KBM-7 (cell line): ENCODE results near the gene PDLIM5.

Source experiments
- DNase-seq: peaks from one replicate; pipeline ENCODE4 v3.0.0-alpha.2; 2015
- in situ Hi-C: fragments of 300-500 bp; cut with MboI; formaldehyde crosslinking; loops from 2 replicates; pipeline ENCODE4 v1.14.3; 2020; ENCODE audit warnings: low sequenced_read_pairs, low pct_unique_long_range_greater_than_20kb, mixed read lengths

The PDLIM5 gene

GRCh38 chr4:94574050-94574449, 122.3 kb downstream of the PDLIM5 start:
- no peak for DNase-seq
- in situ Hi-C loops, result no loop called here

- DNase-seq, result no peak
- in situ Hi-C loops, result no loop called here
Observed at GRCh38 chr4:94574616-94575015, 122.9 kb downstream of the PDLIM5 start.

DNA sequence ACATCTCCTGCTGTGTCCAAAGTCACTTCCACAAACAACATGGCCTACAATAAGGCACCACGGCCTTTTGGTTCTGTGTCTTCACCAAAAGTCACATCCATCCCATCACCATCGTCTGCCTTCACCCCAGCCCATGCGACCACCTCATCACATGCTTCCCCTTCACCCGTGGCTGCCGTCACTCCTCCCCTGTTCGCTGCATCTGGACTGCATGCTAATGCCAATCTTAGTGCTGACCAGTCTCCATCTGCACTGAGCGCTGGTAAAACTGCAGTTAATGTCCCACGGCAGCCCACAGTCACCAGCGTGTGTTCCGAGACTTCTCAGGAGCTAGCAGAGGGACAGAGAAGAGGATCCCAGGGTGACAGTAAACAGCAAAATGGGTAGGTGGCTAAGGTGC, 123.9 kb downstream of the PDLIM5 start:
- in situ Hi-C loops, result no loop called here

GRCh38 chr4:94576210-94576609, 124.5 kb downstream of the PDLIM5 start:
- DNase-seq, result no peak
- in situ Hi-C loops, result no loop called here

More for the DNA sequence above, 123.9 kb downstream of the PDLIM5 start:
- no peak for DNase-seq

DNA sequence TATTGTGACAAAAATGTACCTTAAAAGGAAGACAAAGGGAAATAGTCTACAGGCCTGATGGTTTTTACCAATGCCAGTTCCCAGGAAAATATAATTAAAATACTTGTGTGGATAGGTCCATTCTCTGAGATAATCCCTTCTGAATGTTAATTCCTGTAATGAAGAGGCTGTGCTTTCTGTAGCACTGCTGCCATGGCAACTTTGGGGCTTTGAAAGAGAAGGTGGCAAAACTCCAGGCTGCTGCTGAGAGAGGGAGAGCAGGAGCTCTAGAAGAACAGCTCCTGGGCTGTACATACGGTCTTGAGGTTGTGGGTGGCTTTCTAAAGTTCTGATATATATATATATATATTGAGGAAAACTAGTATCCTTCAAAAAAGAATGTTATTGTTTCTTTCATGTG, 125.4 kb downstream of the PDLIM5 start:
- in situ Hi-C loops, result no loop called here
- DNase-seq, result no peak

- in situ Hi-C loops, result no loop called here
- DNase-seq, result no peak
Observed at GRCh38 chr4:94578195-94578594, 126.5 kb downstream of the PDLIM5 start.

DNA sequence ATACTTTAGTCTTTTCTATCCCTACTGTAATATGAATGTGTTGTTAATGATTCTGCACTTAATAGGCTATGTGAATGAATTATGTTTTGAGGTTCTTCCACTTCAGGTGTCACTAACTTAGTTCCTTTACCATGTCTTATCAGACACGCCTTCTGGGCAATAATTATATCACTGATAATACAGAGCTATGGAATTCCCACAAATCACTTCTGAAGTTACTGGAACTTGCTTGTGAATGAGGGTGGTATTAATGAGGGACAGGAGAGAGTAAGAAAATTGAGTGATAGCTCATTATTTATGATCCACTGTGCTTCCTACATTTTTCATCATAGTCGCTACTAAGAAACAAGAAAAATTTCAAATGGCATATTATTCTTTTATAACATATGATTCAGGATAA, 130.0 kb downstream of the PDLIM5 start:
- in situ Hi-C loops, result no loop called here
- no peak for DNase-seq

GRCh38 chr4:94582517-94582916, 130.8 kb downstream of the PDLIM5 start:
- DNase-seq, result no peak
- in situ Hi-C loops, result no loop called here

GRCh38 chr4:94583914-94584641, 132.3 kb downstream of the PDLIM5 start:
- no peak for DNase-seq
- in situ Hi-C loops, result no loop called here

DNA sequence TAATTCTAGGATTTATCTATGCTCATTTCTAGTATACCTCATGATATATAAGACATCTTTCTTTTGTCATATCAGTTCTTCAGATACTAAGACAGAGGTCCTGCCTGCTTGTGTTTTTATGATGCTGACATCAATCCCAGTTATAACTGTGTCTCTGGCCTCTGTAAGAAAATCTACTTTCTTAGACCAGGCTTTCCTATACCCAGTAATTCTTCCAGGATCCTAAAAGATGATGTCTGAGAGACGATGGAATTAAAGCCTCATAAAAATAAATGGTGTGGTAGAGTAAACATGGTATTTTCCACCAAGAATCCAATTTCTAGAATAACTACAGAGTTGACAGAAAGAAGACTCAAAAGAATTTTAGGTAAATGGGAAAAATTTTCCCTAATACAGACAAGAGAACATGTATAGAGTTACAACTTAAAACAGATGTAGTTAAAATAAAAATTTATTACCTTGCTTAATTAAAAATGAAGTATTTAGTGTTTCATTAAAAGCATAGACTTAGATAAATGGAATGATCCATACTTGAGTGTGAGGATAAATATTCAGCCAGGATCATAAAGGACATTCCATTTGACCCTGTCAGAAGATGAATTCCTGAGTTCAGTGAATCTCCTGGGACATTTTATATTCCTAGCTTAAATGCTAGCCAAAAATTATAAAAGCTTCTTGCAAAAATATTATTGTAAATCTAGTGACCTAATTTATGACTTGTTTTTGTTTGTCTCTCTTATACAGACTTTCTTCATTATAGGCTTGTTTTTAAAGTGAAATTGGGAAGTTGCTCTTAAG, 137.4 kb downstream of the PDLIM5 start:
- in situ Hi-C loops, result no loop called here
- no peak for DNase-seq

DNA sequence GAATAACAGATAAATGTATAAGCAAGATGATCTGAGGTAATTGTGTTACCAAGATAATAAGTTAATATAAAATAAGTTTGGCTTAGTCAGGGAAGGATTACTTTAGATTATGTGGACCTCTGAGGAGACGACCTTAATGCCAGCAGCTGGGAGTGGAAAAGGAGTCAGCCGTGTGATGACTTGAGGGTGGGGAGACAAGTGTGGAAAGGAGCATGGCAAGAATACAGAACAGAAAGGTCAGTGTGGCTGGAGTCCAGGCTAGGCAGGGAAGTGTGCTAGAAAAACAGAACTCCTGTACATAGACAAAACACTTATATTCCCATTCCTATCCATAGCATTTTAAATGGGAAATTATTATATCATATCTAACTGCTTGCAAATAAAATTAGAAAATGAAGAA, 138.8 kb downstream of the PDLIM5 start:
- in situ Hi-C loops, result loop anchor here (10.0 kb wide), 1 partner anchor 186 kb away; no protein-coding TSS in a partner anchor
- DNase-seq, result no peak

- in situ Hi-C loops, result loop anchor here (10.0 kb wide), 1 partner anchor 186 kb away; no protein-coding TSS in a partner anchor
Observed at GRCh38 chr4:94591289-94591688, 139.5 kb downstream of the PDLIM5 start.

DNA sequence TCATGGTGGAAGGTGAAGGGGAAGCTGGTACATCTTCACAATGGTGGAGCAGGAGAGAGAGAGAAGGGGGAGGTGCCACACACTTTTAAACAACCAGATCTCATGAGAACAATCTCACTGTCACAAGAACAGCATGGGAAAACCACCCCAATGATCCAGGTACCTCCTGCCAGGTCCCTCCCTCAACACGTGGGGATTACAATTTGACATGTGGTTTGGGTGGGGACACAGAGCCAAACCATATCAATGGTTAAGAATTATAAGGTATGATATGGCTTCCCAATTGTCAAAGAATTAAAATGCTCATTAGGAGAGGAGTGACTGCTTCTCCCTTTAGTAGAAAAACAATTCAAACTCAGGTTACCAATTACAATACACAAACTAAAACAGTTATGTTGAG, 143.3 kb downstream of the PDLIM5 start:
- in situ Hi-C loops, result loop anchor here (10.0 kb wide), 1 partner anchor 190 kb away; no protein-coding TSS in a partner anchor
- no peak for DNase-seq

More at GRCh38 chr4:94591289-94591688, 139.5 kb downstream of the PDLIM5 start:
- DNase-seq, result no peak

DNA sequence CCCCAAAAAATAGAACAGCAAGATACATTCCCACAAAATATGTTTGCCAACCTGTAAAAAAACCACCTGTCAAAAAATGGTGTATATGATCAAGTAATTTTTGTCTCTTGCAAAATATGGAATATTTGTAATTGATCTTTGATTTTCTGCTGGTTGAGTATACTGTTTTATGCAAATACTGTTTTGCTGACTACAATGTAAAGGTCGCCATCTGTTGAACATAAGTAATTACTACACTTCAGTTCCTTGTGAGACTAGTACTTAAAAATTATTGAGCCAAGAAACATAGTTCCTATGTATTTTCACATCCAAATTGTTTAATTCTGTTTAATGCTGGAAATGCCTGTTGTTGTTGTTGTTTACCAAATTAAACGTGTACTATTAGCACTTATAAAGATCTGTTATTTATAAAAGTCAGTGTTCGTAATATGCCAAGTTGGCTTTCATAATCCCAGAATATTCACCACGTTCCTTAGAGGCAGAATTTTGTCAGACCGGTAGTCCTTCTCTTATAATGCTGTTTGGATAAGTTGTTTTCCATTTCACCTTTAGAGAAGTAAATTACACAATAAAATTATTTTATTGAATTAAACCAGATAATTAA, 144.2 kb downstream of the PDLIM5 start:
- in situ Hi-C loops, result loop anchor here (10.0 kb wide), 1 partner anchor 191 kb away; no protein-coding TSS in a partner anchor
- DNase-seq, result peak; percentile 51

GRCh38 chr4:94598758-94599157, 147.0 kb downstream of the PDLIM5 start:
- no peak for DNase-seq
- in situ Hi-C loops, result loop anchor here (10.0 kb wide), 1 partner anchor 194 kb away; no protein-coding TSS in a partner anchor

DNA sequence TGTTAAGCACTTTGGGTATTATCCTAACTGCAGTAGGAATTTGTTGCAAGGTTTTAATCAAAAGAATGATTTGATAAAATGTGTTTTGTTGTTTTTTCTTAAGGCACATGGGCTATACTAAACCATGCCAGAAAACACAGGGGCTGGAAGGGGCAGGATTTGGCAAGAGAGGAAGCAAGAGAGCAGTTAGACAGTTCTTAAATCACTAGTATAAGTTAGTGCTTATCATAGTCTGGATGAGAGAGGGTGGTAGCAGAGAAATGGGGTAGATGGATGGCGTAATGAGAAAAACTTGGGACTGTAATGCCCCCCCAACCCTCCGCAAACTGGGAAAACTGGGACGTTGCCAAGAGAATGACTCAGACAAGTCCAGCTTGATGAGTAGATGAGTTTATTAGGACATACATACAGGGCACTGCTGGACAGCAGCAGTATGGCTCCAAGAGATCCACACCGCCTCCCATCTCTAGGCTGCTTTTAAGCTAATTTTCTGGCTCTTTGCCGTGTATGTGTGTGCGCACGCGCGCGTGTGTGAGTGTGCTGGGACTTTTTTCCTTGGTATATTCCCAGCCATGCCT, 151.5 kb downstream of the PDLIM5 start:
- DNase-seq, result no peak
- in situ Hi-C loops, result no loop called here

DNA sequence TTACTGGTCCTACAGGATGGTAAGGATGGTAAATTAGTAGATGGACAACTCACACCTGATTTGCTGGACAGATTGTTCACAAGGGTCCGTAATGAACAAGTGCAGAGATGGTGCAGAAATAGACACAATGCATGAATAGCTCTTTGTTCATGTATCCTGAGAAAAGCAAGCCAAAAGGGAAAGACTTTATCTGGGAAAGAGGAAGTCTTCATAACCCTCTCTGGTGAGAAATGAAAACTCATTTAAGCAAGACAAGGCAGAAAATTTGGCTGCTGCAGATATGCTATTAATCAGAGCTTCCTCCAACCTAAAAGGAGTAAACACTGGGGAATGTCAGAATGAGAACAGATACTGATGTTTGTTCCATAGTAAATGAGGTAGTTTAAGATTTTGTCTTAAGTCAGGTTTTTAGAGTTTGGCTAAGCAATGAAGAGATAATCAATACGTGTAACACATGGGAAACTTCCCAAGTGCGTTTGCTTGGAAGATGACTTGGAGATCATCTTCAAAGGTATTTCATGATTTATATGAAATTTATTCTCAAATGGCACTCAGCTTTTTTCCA, 153.6 kb downstream of the PDLIM5 start:
- in situ Hi-C loops, result no loop called here
- no peak for DNase-seq

DNA sequence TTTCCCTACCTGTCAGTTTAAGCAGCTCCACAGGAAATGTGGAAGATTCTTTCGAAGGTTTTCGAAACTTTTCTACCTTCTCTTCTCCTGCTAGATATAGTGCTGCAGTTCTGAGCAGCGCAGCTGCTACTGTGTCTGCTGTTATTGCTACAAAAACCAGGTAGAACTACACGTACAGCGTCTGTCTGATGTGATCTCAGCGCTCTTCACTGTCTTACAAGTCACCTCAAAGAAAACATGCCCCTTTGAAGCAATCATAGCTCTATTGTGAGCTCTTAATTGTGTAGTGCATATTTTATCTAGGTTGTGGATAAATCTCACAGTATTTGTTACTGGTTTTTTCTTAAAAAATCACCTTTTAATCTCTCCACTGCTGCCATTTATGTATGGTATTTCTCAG, 158.4 kb downstream of the PDLIM5 start:
- DNase-seq, result no peak
- in situ Hi-C loops, result no loop called here

DNA sequence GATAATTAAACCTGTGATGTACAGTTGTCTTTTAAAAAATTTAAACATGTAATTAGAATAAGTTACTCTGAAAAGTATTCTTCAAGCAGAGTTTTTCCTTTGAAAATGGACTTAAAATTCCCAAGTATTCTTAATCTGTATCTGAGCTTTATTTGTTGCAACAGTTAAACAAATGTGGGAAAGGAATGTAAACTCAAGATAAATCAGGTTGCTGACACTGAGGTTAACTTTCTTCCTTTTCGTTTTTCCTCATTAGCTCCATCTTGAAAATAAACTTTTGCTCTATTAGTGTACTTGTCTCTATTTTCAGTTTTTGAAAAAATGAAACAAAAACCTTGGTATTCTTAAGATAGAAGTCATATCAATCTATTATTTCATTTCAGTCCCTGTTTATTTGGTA, 161.5 kb downstream of the PDLIM5 start:
- in situ Hi-C loops, result no loop called here
- no peak for DNase-seq
